A673 (cell line): ENCODE measurements around the gene CLCN4. TPM values are rescaled to one million over a fixed set of nuclear protein-coding genes. Genes with fewer than 3 reads are reported as not detected.

Experiments
- BruUV-seq: library from RNA; stranded (reverse); fragments of 400-500 nt; replicated peaks from 2 replicates; lab custom pipeline; 2021; lab: Mats Ljungman, UMichigan
- CTCF ChIA-PET: fragments of 300-600 bp; sonication (Branson Sonifier 250); formaldehyde crosslinking; loops from one replicate; lab custom pipeline; 2022; ENCODE audit warnings: antibody characterized with exemption; lab: Charles Lee
- POLR2A ChIA-PET: fragments of 300-600 bp; sonication (Branson Sonifier 250); formaldehyde crosslinking; loops from one replicate; lab custom pipeline; 2022; ENCODE audit warnings: antibody characterized with exemption; ENCODE audit not compliant: low non-redundant PET; lab: Charles Lee
- DNase-seq: peaks from one replicate; pipeline ENCODE4 v3.0.0-alpha.2; 2015; ENCODE audit warnings: low spot score
- H3K27ac ChIP-seq: fragments of 200-600 bp; sonication (generic); 2 replicates; pipeline ENCODE4 v1.5.1; 2016; ENCODE audit warnings: mixed run types, low read depth, mild to moderate bottlenecking, mixed read lengths, antibody characterized with exemption, low read length; ENCODE audit not compliant: poor library complexity, severe bottlenecking
- H3K27me3 ChIP-seq: fragments of 200-600 bp; sonication (generic); replicated peaks from 2 replicates; pipeline ENCODE4 v1.6.1; 2017; ENCODE audit warnings: mixed run types, low read depth, mild to moderate bottlenecking, mixed read lengths, antibody characterized with exemption, low read length; ENCODE audit not compliant: insufficient read depth, poor library complexity
- H3K36me3 ChIP-seq: fragments of 200-600 bp; sonication (generic); 2 replicates; pipeline ENCODE4 v1.6.1; 2016; ENCODE audit warnings: mixed run types, mild to moderate bottlenecking, mixed read lengths, antibody characterized with exemption, low read length; ENCODE audit not compliant: insufficient read depth, poor library complexity, severe bottlenecking
- H3K4me1 ChIP-seq: fragments of 200-600 bp; sonication (generic); 2 replicates; pipeline ENCODE4 v1.6.1; 2017; ENCODE audit warnings: mixed run types, mild to moderate bottlenecking, mixed read lengths, antibody characterized with exemption, low read length; ENCODE audit not compliant: insufficient read depth, poor library complexity, severe bottlenecking
- H3K4me3 ChIP-seq: fragments of 200-600 bp; sonication (generic); 2 replicates; pipeline ENCODE4 v1.5.1; 2016; ENCODE audit warnings: low read depth, mixed run types, mild to moderate bottlenecking, mixed read lengths, low read length; ENCODE audit not compliant: poor library complexity, severe bottlenecking
- H3K9me3 ChIP-seq: fragments of 200-600 bp; sonication (generic); 2 replicates; pipeline ENCODE4 v1.6.1; 2016; ENCODE audit warnings: mixed run types, low read depth, mild to moderate bottlenecking, mixed read lengths, antibody characterized with exemption, low read length; ENCODE audit not compliant: poor library complexity, severe bottlenecking
- EZH2 ChIP-seq: fragments of 200-600 bp; sonication (generic); IDR thresholded peaks from 2 replicates; pipeline ENCODE4 v1.6.1; 2017; ENCODE audit warnings: borderline replicate concordance, low read depth, mild to moderate bottlenecking, mixed read lengths, antibody characterized with exemption, low read length; ENCODE audit not compliant: poor library complexity, severe bottlenecking
- intact Hi-C: fragments of 100-400 bp; cut with micrococcal nuclease; formaldehyde crosslinking; loops from one replicate; pipeline ENCODE4 v1.10.0; 2022; ENCODE audit not compliant: unreplicated experiment
- total RNA-seq: library from RNA; stranded (reverse); gene quantifications from 2 replicates; pipeline ENCODE4 v1.2.3, GENCODE V29; 2021
- TF ChIP-seq, protein P1 (sequence below): fragments of 300-800, 200-600 bp; sonication (generic); conservative IDR thresholded peaks from 2 replicates; pipeline ENCODE4 v1.5.1; 2017; ENCODE audit warnings: low read depth, mild to moderate bottlenecking, antibody characterized with exemption, low read length, moderate library complexity, mixed read lengths

The CLCN4 gene
- total RNA-seq, 1 experiment from 2014 or later: 1.7 TPM

DNA sequence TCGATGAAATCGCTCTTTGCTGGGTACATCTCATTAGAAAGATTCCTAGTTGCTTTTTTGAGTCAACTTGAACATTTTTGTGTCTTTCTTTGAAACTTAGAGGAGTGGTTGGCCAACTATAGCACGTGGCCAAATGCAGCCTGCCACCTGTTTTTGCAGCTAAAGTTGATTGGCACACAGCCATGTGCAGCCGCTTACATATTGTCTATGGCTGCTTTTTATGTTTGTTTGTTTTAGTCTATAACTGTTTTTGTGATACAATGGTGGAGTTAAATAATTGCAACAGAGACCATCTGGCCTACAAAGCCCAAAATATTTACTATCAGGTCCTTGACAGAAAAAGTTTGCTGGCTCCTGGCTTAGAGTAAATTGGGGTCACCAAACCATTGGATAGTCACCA lies 86.3 kb downstream of the CLCN4 start:
- CTCF ChIA-PET: no interaction called here

DNA sequence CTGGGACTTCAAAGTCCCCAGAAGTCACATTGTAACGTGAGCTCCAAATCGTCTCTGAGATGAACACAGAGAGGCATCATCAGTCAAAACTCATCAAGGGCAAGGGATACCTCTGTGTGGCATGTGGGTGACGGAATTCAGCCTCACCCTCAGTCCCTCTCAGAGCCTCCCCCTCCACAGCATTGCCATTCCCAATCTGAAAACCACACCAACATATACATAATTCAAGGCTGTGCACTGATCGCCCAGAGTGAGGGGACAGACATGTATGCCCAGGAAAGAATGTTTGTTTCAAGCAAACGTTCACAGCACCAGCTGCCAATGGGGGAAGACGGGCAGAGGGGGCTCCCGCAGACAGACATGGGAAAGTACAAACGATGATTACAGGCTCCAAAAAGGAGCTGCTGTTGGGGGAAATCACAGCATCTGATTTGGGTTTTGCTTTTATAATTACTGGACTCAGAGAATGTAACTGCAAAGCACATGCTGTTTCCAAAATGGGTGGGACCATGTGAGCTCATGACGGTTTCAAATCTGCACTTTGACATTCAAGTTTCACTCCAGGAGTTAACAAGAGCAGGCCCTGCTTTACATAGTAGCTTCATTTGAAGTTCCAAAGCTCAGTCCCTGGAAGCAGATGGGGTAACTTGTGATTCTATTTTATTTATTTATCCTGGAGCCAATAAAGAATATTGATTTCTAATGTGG lies 88.3 kb downstream of the CLCN4 start:
- H3K36me3 ChIP-seq: no peaks in the 10 kb centered on the region
- intact Hi-C loops: no loop called here
- POLR2A ChIA-PET: interaction anchor here (0.6 kb wide), 1 partner anchor 85 kb away, joined by 4 read pairs; no protein-coding TSS in a partner anchor
- no peaks in the 10 kb centered on the region for H3K9me3 ChIP-seq
- H3K4me1 ChIP-seq: no peaks in the 10 kb centered on the region
- no peak overlapping the region for H3K4me3 ChIP-seq
- CTCF ChIA-PET: no interaction called here
- no peak for DNase-seq
- no peak overlapping the region for H3K27ac ChIP-seq
- no peaks in the 10 kb centered on the region for H3K27me3 ChIP-seq
- TF ChIP-seq, protein P1, sequence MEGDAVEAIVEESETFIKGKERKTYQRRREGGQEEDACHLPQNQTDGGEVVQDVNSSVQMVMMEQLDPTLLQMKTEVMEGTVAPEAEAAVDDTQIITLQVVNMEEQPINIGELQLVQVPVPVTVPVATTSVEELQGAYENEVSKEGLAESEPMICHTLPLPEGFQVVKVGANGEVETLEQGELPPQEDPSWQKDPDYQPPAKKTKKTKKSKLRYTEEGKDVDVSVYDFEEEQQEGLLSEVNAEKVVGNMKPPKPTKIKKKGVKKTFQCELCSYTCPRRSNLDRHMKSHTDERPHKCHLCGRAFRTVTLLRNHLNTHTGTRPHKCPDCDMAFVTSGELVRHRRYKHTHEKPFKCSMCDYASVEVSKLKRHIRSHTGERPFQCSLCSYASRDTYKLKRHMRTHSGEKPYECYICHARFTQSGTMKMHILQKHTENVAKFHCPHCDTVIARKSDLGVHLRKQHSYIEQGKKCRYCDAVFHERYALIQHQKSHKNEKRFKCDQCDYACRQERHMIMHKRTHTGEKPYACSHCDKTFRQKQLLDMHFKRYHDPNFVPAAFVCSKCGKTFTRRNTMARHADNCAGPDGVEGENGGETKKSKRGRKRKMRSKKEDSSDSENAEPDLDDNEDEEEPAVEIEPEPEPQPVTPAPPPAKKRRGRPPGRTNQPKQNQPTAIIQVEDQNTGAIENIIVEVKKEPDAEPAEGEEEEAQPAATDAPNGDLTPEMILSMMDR: no peak
- no peak for TF ChIP-seq EZH2
- BruUV-seq: no TSS peak

More for the DNA sequence above, 86.3 kb downstream of the CLCN4 start:
- no peak for DNase-seq
- no peaks in the 10 kb centered on the region for H3K9me3 ChIP-seq
- intact Hi-C loops: no loop called here
- no peak overlapping the region for H3K4me3 ChIP-seq
- no peak overlapping the region for H3K27ac ChIP-seq
- no peaks in the 10 kb centered on the region for H3K4me1 ChIP-seq
- TF ChIP-seq, protein P1: no peak
- TF ChIP-seq EZH2: no peak
- H3K27me3 ChIP-seq: no peaks in the 10 kb centered on the region
- H3K36me3 ChIP-seq: no peaks in the 10 kb centered on the region
- no TSS peak for BruUV-seq
- POLR2A ChIA-PET: no interaction called here

DNA sequence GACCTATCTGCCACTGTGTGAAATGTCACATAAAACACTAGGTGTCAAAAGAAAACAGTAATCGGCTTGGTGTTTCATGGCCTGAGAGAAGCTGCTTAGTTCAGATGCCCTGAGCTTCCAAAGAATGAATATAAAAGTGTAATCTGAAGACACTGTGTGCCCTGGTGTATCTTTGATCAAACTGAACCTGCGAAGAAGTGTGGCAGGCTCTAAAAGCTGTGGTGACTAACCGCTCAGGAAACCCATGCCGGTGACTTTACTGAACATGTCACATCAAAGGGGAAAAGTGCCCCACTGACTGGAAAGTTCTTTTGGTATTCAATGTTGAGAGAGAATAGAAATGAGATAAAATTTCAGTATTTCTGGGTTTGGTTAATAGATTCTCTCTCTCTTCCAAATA lies 89.1 kb downstream of the CLCN4 start:
- POLR2A ChIA-PET: no interaction called here
- Histone ChIP-seq H3K27ac (no peak overlapping the region), H3K4me1 (no peaks in the 10 kb centered on the region), H3K9me3 (no peaks in the 10 kb centered on the region), H3K4me3 (no peak overlapping the region), H3K36me3 (no peaks in the 10 kb centered on the region), H3K27me3 (no peaks in the 10 kb centered on the region)
- CTCF ChIA-PET: no interaction called here
- intact Hi-C loops: no loop called here
- TF ChIP-seq, protein P1: no peak
- no peak for TF ChIP-seq EZH2
- no peak for DNase-seq
- BruUV-seq: no TSS peak
